Measurements from ENCODE around the gene SMIM7. TPM values are rescaled to one million over a fixed set of nuclear protein-coding genes. Genes with fewer than 3 reads are reported as not detected.

SMIM7 gene
- total RNA-seq, 1 experiment from 2014 or later = 66.4 TPM

GRCh38 chr19:16698914-16699313, 39.0 kb upstream of the SMIM7 start:
- no peaks in the 10 kb centered on the region for H3K79me2 ChIP-seq (ENCODE audit: insufficient read depth, low read length)
- ChIA-PET CTCF (no interaction called here), POLR2A (no interaction called here), RAD21 (ENCODE audit: low non-redundant PET in 1 of 2, low total read pairs in 2 of 2, uncharacterized antibody in 2 of 2, unreplicated experiment in 2 of 2) (interaction anchor here in 1 of 2 experiments (0.7 kb wide), 1 partner anchor 94 kb away, joined by 5 read pairs; no protein-coding TSS in a partner anchor)
- no peak for DNase-seq (ENCODE audit: low read depth, low spot score)
- no peaks in the 10 kb centered on the region for H3K36me3 ChIP-seq (ENCODE audit: control insufficient read depth in 1 of 2, insufficient read depth in 2 of 2, low read length in 2 of 2)
- no peak overlapping the region for H3K4me2 ChIP-seq (ENCODE audit: low read length)
- H3K9me3 ChIP-seq (ENCODE audit: control insufficient read depth in 1 of 2, insufficient read depth in 1 of 2, low read depth in 1 of 2, low read length in 2 of 2) = no peaks in the 10 kb centered on the region
- no peak overlapping the region for H3K4me3 ChIP-seq (replicated peaks in 1 of 2; ENCODE audit: low read depth in 1 of 2, low read length in 2 of 2)
- H3K27me3 ChIP-seq (ENCODE audit: insufficient read depth, low read length) = no peaks in the 10 kb centered on the region
- H3K9ac ChIP-seq (ENCODE audit: low read length) = no peak overlapping the region
- H3K27ac ChIP-seq (ENCODE audit: low read depth, low read length) = no peak overlapping the region
- BruUV-seq (replicated peaks) = no TSS peak
- intact Hi-C loops (cut with micrococcal nuclease) = no loop called here
- no peak overlapping the region for H2AFZ ChIP-seq (ENCODE audit: low read depth, low read length, poor library complexity, severe bottlenecking)
- no peaks in the 10 kb centered on the region for H3K9me2 ChIP-seq (ENCODE audit: insufficient read depth)
- no peak for TF ChIP-seq SIN3A (IDR thresholded peaks at IDR 0.05; ENCODE audit: low read depth)
- no peak for TF ChIP-seq JUND (IDR thresholded peaks at IDR 0.05)
- no peaks in the 10 kb centered on the region for H4K20me1 ChIP-seq (ENCODE audit: insufficient read depth)
- ATAC-seq = no peak
- peaks cover 0 to 3% of the 10 kb centered on the region in 2 experiments; a peak in 1 of 4 replicates for H3K4me1 ChIP-seq (ENCODE audit: control insufficient read depth in 1 of 2, insufficient read depth in 2 of 2, low read length in 2 of 2)

GRCh38 chr19:16688084-16688483, 28.1 kb upstream of the SMIM7 start:
- Histone ChIP-seq H3K4me2 (ENCODE audit: low read length) (no peak overlapping the region), H3K4me1 (ENCODE audit: control insufficient read depth in 1 of 2, insufficient read depth in 2 of 2, low read length in 2 of 2) (peaks cover 11 to 21% of the 10 kb centered on the region in 2 experiments), H4K20me1 (ENCODE audit: insufficient read depth) (no peaks in the 10 kb centered on the region), H2AFZ (ENCODE audit: low read depth, low read length, poor library complexity, severe bottlenecking) (no peak overlapping the region), H3K9ac (ENCODE audit: low read length) (no peak overlapping the region), H3K79me2 (ENCODE audit: insufficient read depth, low read length) (no peaks in the 10 kb centered on the region), H3K27ac (ENCODE audit: low read depth, low read length) (no peak overlapping the region), H3K9me2 (ENCODE audit: insufficient read depth) (no peaks in the 10 kb centered on the region), H3K36me3 (ENCODE audit: control insufficient read depth in 1 of 2, insufficient read depth in 2 of 2, low read length in 2 of 2) (no peaks in the 10 kb centered on the region), H3K4me3 (replicated peaks in 1 of 2; ENCODE audit: low read depth in 1 of 2, low read length in 2 of 2) (no peak overlapping the region), H3K9me3 (ENCODE audit: control insufficient read depth in 1 of 2, insufficient read depth in 1 of 2, low read depth in 1 of 2, low read length in 2 of 2) (no peaks in the 10 kb centered on the region), H3K27me3 (ENCODE audit: insufficient read depth, low read length) (no peaks in the 10 kb centered on the region)
- intact Hi-C loops (cut with micrococcal nuclease) = no loop called here
- BruUV-seq (replicated peaks) = no TSS peak
- TF ChIP-seq SP1 (IDR thresholded peaks at IDR 0.05; ENCODE audit: low read depth) (no peak), YY1 (IDR thresholded peaks at IDR 0.05; ENCODE audit: extremely low read depth, insufficient replicate concordance, low read depth, low read length) (no peak), SRF (IDR thresholded peaks at IDR 0.05; ENCODE audit: low read depth) (no peak), ZBTB33 (IDR thresholded peaks at IDR 0.05; ENCODE audit: extremely low read depth, insufficient replicate concordance, low read length) (no peak), RAD21 (IDR thresholded peaks at IDR 0.05; ENCODE audit: low read depth) (no peak), ZFX (IDR thresholded peaks at IDR 0.05) (no peak), MAX (IDR thresholded peaks at IDR 0.05) (no peak), JUND (IDR thresholded peaks at IDR 0.05) (no peak), FOSL1 (IDR thresholded peaks at IDR 0.05; ENCODE audit: low read depth) (no peak), REST (IDR thresholded peaks at IDR 0.05; ENCODE audit: low read depth) (no peak), TCF7L2 (IDR thresholded peaks at IDR 0.05; ENCODE audit: borderline replicate concordance, extremely low read depth, insufficient read depth, insufficient read length) (no peak), SIN3A (IDR thresholded peaks at IDR 0.05; ENCODE audit: low read depth) (no peak), CTCF (IDR thresholded peaks at IDR 0.05 in 2 of 3, conservative IDR thresholded peaks at IDR 0.05 in 1 of 3; ENCODE audit: borderline replicate concordance in 1 of 3, insufficient read depth in 1 of 3, low read depth in 2 of 3, low read length in 2 of 3) (no peak)
- ChIA-PET POLR2A (no interaction called here), CTCF (no interaction called here), RAD21 (ENCODE audit: low non-redundant PET in 1 of 2, low total read pairs in 2 of 2, uncharacterized antibody in 2 of 2, unreplicated experiment in 2 of 2) (no interaction called here)
- DNase-seq (ENCODE audit: low read depth, low spot score) (no peak), ATAC-seq (no peak)
